ENCODE measurements around the gene VSIG10L.

VSIG10L gene

DNA sequence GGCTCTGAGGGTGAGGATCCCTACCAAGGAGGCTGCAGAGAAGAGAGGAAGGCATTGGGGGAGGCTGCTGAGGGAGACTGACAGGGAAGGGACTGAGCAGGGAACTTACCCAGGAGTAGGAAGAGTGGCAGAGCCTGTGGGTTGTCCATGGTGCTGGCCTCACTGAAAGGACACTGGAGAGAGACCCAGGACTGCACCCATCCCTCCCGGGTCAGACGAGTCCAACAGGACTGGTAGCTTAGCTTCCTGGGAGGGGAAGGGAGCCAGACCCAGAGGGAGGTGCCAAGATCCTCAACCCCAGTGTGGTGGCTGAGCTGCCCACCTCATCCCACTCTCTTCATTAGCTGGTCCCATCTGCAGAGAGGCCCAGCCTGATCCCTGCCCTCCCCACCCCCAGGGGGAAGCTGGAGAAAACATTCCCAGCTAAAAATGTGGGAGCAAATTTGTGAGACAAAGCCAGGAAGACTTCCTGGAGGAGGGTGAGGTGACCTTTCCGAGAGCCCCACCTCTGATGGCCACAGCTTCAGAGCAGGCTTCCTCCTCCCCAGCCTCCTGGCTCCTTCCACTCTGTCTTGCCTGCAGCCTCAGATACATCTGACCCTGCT is at the start of gene VSIG10L:
TSS of gene VSIG10L (minus strand) at position 164 of the 605 bp plus-strand sequence. CDS start at position 149, 15 bp downstream.
- in situ Hi-C loops (cut with MboI; ENCODE audit: low sequenced_read_pairs) = no loop called here

DNA sequence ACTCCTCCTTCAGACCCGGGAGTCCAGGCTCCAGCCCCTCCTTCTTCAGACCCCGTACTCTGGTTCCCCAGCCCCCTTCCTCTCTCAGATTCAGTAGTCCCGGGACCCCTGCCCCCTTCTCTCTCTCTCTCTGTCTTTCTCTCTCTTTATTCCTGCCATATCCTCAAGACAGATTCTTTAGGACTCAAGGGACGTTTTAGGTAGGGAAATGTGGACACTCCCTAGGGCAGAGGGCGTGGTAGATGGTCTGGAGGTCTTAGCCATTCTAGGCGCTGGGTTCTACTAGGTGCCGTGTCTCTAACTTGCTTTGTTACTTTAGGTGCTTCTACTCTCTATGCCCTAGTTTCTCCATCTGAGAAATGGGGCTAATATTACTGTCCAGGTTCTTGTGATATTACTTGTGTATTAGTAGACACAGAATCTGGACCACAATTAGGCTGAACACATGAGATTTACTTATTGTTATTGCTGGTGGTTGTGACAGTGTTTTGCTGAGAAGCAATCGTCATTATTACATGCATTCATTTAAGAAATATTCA is 49.2 kb upstream of the VSIG10L start:
- in situ Hi-C loops (cut with MboI; ENCODE audit: low sequenced_read_pairs) = no loop called here

DNA sequence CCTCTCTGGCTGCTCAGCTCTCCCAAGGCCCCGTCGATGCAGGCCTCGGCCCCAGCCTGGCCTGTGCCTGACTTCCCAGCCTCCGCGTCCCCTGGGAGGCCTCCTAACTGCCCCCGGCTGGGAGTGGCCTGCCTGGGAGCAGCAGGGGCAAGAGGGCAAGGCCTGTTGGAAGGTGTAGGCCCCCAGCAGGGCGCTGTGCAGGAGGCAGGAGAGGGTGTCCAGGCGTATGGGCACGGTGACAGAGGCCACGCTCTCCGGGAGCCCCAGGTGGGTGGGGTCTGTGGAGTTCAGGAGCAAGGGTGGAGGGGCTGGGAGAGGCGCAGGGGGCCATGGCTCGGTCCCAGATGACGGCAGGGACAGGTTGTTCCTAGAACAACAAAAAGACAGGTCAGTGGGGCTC is 47.2 kb upstream of the VSIG10L start:
- in situ Hi-C loops (cut with MboI; ENCODE audit: low sequenced_read_pairs) = no loop called here

DNA sequence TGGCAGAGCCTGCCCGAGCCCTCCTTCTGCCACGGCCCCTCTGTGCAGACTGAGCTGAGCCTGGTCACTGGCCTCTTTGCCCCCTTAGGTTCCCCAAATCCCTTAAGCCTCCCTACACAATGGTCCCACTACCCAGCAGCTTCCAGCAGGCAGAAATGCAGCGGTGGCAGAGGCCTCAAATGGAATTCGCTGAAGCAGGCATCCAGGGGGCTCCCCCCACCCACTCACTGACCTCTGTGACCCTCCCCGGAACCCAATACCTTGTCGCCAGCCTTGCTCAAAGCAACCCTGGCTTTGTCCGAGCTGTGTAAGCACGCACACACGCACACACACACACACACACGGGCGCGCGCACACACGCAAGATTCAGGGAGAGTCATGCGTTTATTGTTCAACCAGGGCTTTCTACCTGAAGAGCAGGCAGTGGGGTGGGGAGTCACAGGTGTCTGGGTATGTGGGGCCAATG is 46.0 kb upstream of the VSIG10L start, which contains the start of gene LIM2:
TSS of gene LIM2 (minus strand) at position 51 of the 466 bp plus-strand sequence. CDS start 531 bp downstream, outside the sequence.
- in situ Hi-C loops (cut with MboI; ENCODE audit: low sequenced_read_pairs) = no loop called here

DNA sequence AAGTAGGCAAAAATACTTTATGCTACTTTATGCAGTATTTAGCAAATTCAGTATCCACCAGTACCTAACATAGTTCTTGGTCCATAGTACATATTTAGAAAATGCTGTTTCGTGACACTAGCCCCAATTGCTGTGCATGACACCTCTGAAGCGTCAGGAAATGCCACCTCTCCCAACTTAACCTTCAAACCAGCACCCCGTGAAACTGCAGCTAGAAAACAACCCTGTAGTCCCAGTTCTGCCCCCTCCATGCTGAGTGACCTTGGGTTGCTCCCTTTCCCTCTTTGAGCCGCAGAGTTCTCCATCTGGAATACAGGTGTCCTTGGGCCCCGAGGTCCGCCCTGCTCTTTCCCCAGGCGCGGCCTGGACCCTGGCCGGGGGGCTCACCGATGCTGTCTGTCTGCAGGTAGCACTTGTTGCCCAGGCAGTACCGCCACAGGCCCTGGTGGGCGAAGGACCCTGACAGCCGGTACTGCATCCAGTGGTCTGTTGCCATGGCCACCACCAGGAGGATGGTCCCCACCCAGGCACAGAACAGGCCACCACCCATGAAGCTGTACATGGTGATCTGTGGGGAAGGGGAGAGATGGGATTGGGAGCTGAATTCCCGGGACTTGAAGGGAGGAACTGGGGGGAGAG is 45.1 kb upstream of the VSIG10L start:
- in situ Hi-C loops (cut with MboI; ENCODE audit: low sequenced_read_pairs) = no loop called here

DNA sequence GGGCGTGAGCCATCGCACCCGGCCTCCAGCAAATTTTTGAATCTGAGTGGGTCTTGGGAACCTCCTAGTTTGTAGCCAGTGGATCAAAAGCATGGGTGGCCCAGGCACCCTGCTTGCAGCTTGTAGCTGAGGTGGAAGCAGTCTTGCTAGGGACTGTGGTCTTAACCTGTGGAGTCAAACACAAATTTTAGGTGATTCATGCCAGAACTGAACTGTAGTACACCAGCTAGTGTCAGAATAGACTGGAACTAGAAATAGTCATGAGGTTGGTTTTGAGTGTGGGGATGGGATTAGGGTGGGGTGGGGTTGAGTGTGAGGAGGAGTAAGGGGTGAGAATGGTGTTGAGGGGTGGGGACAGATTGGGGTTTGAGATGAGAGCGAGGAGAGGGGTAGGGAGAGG is 40.1 kb upstream of the VSIG10L start:
- in situ Hi-C loops (cut with MboI; ENCODE audit: low sequenced_read_pairs) = no loop called here

DNA sequence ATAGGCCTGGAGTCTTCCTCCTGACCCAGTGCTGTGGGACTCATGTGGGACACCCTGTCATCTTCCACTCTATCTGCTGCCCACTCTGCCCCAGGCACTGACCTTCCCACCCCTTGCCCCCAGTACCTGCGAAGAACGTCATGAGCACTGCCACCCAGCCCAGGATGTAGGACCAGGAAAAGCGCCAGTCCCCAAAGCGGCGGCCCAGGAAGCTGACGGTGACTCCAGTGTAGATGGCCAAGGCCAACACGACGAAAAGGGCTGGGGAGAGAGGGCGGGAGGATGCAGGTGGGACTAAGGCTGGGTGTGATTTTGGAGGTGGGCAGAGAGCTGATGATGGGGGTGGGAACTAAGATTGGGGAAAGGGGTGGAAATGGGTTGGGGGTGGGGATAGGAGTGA is 38.4 kb upstream of the VSIG10L start:
- in situ Hi-C loops (cut with MboI; ENCODE audit: low sequenced_read_pairs) = no loop called here

DNA sequence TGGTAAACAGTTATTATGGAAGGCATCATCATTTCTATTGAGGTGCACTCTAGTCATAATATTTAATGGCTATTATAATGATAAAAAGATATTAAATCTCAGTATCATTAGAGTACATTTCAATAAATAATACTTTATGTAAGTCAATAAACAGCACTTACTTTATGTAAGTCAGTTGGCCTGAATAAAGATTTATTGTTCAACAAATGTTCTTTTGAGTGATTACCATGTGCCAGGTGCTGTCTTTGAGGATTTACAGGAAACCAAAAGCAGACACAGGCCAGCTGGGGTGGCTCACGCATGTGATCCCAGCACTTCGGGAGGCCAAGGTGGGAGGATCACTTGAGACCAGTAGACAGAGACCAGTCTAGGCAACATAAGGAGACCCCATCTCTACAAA is 35.5 kb upstream of the VSIG10L start:
- in situ Hi-C loops (cut with MboI; ENCODE audit: low sequenced_read_pairs) = no loop called here

DNA sequence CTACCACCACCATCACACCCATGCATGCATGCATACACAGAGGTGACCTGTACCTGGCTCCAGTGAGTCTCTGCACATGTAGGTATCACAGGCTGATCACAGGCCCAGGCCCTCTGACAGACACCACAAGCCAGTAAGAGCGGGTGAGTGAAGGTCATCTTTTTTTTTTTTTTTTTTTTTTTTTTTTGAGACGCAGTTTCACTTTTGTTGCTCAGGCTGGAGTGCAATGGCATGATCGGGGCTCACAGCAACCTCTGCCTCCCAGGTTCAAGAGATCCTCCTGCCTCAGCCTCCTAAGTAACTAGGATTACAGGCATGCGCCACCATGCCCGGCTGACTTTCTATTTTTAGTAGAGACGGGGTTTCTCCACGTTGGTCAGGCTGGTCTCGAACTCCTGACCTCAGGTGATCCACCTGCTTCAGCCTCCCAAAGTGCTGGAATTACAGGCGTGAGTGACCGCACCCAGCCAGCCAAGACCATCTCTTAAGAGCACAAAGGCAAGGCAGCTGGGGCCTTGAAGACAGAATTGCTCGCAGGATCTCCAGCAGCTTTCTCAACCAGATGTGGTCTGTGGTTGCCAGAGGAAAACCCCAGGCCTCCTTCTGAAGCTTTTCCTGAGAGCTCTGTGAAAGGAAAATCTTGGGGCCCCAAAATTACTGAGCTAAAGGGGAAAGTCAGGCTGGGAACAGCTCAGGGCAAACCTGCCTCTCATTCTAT is 33.7 kb upstream of the VSIG10L start:
- in situ Hi-C loops (cut with MboI; ENCODE audit: low sequenced_read_pairs) = no loop called here

DNA sequence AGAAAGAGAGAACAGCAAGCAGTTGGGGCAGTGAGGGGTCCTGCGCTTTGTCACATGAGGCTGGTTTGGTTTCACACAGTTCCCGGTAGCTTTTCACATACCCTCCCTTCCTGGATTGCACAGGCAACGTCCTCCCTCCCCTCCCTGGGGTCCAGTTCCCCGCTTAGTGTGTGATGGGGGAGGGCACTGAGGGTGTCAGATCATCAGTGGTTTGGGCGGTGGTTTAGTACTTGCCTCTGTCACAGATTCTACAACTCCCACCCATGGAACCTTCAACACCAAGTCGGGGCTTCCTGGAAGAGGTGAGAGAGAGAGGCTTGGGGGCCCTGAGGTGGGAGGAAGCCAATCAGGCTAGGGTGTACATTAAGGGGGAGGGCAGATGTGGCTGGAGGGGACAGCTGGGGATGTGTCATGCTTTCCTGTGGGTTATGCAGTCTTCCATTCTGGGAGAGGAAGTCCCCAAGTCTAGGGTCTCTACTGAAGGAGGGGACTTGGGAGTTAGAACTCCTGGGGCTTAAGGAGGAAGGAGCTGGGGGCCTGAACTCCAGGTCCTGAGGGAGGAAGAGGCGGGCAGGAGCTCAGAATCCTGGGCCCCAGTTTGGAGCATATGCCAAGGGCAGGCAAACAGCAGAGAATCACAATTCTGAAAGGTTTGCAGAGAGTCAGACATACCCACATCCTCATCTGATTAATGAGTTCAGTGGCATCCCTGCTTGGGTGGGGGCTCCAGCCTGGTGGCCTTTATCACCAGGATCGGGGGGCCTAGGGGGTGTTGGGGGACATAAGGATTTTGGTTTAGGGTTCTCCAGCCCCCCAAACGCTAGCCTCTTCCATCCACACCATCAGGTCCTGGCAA is 30.9 kb upstream of the VSIG10L start, which contains the start of gene NKG7:
TSS of gene NKG7 (minus strand) at position 6 of the 856 bp plus-strand sequence. CDS start 119 bp downstream, outside the sequence.
- in situ Hi-C loops (cut with MboI; ENCODE audit: low sequenced_read_pairs) = no loop called here

DNA sequence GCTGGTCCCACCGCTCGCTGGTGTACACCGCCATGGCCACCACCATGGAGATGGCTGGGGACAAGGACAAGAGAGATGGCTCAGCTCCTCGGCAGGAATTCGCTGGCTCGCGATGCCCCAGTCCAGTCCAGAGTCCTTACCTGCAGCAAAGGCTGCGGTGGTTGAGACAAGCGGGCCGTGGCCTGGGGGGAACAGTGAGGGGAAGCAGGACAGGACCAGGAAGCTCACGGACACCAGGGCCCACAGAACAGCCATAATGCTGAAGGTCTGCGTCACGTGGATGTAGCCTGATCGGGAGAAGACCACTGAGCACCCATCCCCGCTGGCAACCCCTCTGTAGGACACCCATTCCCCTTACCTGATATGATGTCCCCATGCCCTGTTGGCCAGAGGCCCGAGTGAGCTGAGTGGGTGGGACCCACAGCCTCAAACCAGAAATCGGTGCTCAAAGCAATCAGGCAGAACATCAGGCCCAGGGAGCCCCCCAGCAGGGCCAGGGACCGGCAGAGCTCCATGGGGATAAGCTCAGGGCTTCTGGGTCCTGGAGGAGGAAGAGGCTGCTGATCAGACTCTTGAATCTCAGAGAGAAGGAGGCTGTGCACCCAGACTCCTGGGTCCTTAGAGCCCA is 30.2 kb upstream of the VSIG10L start:
- in situ Hi-C loops (cut with MboI; ENCODE audit: low sequenced_read_pairs) = no loop called here

DNA sequence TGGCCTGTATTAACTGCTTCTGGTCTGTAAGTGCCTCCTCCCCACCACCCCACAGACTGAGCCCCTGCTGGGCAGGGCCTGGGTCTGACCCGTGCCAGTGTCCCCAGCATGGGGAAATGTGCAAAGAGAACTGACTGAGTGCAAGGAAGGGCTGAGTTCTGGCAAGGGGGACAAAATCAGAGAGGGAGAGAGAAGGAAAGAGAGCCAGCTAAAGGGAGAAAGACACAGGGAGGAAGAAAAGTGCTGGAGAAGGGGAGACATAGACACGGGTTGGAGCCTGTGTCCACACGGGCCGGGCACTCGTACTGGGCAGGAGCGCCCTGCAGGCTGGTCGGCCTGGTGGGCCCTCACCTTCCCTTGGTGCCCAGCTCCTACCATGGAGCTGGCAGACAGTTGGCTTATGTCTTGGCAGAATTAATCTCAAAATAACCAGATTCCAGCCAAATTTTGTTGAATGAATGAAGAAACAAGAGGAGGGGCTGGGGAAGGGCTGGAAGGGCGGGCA is 29.3 kb upstream of the VSIG10L start:
- in situ Hi-C loops (cut with MboI; ENCODE audit: low sequenced_read_pairs) = no loop called here

DNA sequence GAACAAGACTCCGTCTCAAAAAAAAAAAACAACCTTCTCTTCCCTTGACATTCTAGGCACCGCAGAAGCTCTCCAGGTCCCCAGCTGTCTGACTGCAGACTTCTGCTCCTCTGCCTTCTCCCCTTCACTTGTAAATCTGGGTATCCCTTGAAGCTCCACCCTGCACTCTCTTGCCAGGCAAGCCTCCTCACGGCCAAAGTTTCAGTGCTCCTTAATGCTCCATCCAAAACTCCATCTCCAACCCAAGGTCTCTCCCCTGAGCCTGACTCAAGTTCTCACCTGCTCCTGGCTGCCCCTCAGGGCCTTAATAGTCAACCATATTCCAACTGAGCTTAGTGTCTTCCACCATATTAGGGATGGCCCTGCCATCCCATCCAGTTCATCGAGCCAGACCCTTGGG is 28.3 kb upstream of the VSIG10L start:
- in situ Hi-C loops (cut with MboI; ENCODE audit: low sequenced_read_pairs) = no loop called here

DNA sequence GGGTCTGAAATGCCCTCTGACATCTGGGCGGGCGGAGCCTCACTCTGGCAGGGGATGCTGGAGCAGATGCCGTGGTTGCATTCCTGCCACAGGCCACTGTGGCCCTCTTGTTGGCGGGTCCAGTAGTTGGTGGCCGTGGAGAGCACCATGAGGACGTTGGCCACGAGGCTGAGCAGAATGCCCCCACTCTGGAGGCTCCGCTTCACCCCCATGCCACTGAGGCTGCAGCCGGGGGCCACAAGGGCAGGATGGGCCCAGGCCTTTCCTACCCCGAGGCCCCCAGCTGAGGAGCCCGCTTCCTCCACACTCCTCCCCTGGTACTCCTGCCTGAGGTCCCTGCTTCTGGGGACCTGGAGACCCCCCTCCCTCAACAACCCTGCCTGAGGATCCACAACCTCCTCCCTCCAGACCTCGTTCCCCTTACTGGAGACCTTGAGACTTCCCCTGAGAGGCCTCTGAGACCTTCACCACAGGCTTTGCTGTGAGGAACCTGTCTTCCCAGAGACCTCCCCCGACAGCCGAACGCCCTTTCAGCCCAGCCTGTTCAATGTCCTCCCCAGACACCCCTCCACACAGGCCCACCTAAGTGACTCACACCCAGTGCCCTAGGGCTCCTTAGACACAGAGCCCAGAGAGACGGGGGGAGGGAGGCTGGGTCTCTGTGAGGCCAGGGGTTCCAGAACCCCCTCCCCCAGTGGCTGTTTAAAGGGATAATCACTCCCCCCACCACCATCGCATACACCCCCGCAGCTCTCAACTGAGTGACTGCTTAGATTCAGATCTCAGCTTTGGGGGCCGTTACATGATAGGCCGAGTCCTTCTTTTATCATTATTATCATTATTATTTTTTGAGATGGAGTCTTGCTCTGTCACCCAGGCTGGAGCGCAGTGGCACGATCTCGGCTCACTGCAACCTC is 26.7 kb upstream of the VSIG10L start, which contains the start of gene CLDND2:
TSS of gene CLDND2 (minus strand) at position 638 of the 917 bp plus-strand sequence. CDS start at position 212, 426 bp downstream.
- in situ Hi-C loops (cut with MboI; ENCODE audit: low sequenced_read_pairs) = no loop called here

DNA sequence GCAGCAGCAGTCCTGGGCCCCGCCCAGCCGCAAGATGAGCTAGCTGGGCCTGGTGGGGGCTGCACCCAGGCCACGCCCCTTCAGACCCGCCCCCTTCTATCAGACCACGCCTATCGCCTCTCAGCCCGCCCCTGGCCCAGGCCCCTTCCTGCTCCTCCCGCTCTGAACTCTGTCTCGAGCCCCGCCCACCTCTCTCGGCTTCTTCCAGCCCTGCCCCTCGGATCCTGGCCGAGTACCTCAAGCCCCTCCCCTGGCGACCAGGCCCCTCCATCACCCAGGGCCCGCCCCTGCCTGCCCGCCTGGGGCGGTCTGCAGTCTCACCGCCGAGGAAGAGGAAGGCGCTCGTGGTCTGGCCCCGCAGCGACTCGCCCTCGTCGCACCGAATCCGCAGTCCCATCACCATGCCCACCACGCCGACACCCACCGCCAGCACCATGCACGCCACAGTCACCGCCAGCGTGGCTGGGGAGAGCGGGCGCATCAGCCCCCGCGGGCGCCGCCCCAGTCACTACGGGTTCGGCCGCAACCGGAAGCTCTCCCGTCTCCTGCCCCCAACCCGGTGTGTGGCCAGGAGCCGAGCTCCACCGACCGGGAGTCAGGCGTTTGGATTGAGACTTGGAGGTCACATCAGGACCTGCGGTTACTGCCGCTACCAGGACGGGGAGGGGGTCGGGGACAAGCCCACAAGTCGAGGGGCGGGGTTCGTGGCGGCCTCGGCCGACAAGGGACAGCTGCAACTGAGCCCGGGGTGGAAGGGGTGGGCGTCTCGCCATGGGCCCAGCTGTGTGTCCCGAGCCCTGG is 25.8 kb upstream of the VSIG10L start:
- in situ Hi-C loops (cut with MboI; ENCODE audit: low sequenced_read_pairs) = no loop called here

DNA sequence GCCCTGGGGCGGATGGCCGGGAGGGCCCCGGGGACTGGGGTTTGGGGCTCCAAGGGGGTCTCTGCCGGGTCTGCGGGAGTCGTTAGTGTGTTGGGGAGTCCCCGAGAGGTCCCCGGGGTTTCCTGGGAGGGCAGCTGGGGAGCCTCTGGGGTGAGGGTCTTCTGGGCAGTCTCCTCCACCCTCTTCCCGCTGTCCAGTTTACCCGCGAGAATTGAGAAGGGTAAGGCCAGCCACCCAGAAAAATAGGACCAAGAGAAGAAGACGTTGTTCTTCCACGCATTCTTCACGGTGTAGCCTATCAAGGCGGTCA is 25.3 kb upstream of the VSIG10L start:
- in situ Hi-C loops (cut with MboI; ENCODE audit: low sequenced_read_pairs) = no loop called here

DNA sequence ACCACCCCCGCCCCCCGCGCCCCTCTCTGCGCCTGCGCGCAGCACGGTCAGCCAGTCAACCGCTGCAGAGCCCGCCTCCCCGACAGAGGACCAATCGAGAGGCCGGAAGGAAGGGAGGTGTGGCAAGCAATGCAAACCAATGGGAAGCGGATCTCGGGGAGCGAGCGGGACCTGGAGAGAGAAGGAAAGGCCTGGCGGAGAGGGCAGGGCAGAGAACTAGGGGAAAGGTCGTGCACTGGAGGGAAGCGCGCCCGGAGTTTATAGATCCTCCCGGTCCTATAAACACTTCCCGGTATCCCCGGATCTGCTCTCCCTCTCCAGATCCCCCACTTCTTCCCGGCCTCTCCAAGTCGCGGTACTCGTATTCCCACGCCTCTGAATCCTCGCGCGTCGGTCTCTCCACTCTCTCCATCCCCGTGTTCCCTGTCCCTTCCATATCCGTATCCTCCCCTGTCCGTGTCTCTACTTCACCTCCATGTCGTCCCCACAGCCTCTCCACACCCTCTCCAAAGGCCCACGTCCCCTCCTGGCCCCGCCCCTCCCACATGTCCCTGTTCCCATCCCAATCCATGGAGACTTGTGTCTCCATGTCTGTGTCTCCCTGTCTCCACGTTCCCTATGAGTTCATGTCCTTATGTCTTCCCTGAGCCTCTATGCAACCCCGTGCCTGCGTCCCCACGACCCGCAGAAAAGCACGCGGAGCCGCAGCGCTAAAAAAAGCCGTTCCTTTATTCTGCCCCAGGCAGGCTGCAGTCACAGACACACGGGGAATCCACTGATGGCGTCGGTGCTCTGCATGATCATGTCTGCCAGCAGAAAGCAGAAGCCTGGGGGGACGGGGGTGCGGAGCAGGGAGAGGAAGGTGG is 24.7 kb upstream of the VSIG10L start:
- in situ Hi-C loops (cut with MboI; ENCODE audit: low sequenced_read_pairs) = no loop called here

All from HL-60/S4 treated with phorbol 12-myristate 13-acetate at 8.2 ng/mL for 4 days and 3 days (cell line).